Measurements from ENCODE around the gene NEURL1B.

GRCh38 chr5:172712610-172713009 is 71.5 kb downstream of the NEURL1B start:
- TF ChIP-seq POLR2A (IDR thresholded peaks at IDR 0.05; ENCODE audit: low read depth, low read length) (no peak), POLR2AphosphoS5 (IDR thresholded peaks at IDR 0.05; ENCODE audit: low read depth, low read length) (no peak), TAF1 (IDR thresholded peaks at IDR 0.05; ENCODE audit: borderline replicate concordance, low read depth, low read length) (no peak)

All from GM12892 (cell line).